HEK293 (cell line): ENCODE data around the gene SPTBN1.

Experiments
- CTCF ChIA-PET: fragments of 350-600 bp; formaldehyde crosslinking; extraction: SDS; loops from one replicate; lab custom pipeline; 2021; ENCODE audit warnings: antibody characterized with exemption; lab: Yijun Ruan, JAX
- POLR2A ChIA-PET: fragments of 300-600 bp; formaldehyde crosslinking; extraction: SDS; loops from one replicate; lab custom pipeline; 2020; ENCODE audit warnings: antibody characterized with exemption, inconsistent platforms; lab: Yijun Ruan, JAX
- H3K27ac ChIP-seq: fragments of 200-500 bp; sonication (Bioruptor generic); 2 replicates; pipeline ENCODE4 v1.5.1; 2014; ENCODE audit warnings: low read depth, low read length, control low read depth, inconsistent platforms; ENCODE audit errors: extremely low read depth
- H3K36me3 ChIP-seq, 2 experiments: fragments of 200-500 bp in 1 of 2; sonication (Bioruptor generic) in 1 of 2; 1 replicate in 1 of 2; 2 replicates in 1 of 2; pipeline ENCODE4 v1.5.1; 2014 to 2017; ENCODE audit warnings: inconsistent platforms in 2 of 2, low read length in 2 of 2; ENCODE audit not compliant: control insufficient read depth in 2 of 2, insufficient read depth in 1 of 2
- H3K4me1 ChIP-seq: fragments of 200-500 bp; sonication (Bioruptor generic); 2 replicates; pipeline ENCODE4 v1.5.1; 2014; ENCODE audit warnings: mild to moderate bottlenecking, low read length, inconsistent platforms; ENCODE audit not compliant: control insufficient read depth, insufficient read depth
- H3K4me3 ChIP-seq: 2 replicates; pipeline ENCODE4 v1.5.1; 2011; ENCODE audit warnings: low read depth, mild to moderate bottlenecking, control low read depth, low read length, moderate library complexity
- H3K9me3 ChIP-seq: fragments of 200-500 bp; sonication (Bioruptor generic); 2 replicates; pipeline ENCODE4 v1.5.1; 2014; ENCODE audit warnings: low read depth, low read length, inconsistent platforms; ENCODE audit not compliant: control insufficient read depth, insufficient read depth
- ATF2 ChIP-seq: fragments of 450-650 bp; formaldehyde crosslinking; IDR thresholded peaks from 2 replicates; pipeline ENCODE4 v1.5.1; 2016; ENCODE audit warnings: missing biosample characterization, missing genetic modification characterization, low read depth
- KLF10 ChIP-seq: fragments of 450-650 bp; IDR thresholded peaks from 2 replicates; pipeline ENCODE4 v1.5.1; 2018; ENCODE audit warnings: missing biosample characterization, mild to moderate bottlenecking, missing genetic modification characterization
- PATZ1 ChIP-seq: fragments of 450-650 bp; formaldehyde crosslinking; IDR thresholded peaks from 2 replicates; pipeline ENCODE4 v1.5.1; 2016; ENCODE audit warnings: missing biosample characterization, missing genetic modification characterization
- REST ChIP-seq: fragments of 450-650 bp; formaldehyde crosslinking; IDR thresholded peaks from 2 replicates; pipeline ENCODE4 v1.5.1; 2016; ENCODE audit warnings: missing biosample characterization, missing genetic modification characterization
- ZBTB11 ChIP-seq: fragments of 450-650 bp; formaldehyde crosslinking; conservative IDR thresholded peaks from 2 replicates; pipeline ENCODE4 v1.5.1; 2016; ENCODE audit warnings: low read depth, missing biosample characterization, missing genetic modification characterization
- ZBTB17 ChIP-seq: fragments of 450-650 bp; formaldehyde crosslinking; IDR thresholded peaks from 2 replicates; pipeline ENCODE4 v1.5.1; 2016; ENCODE audit warnings: missing biosample characterization, missing genetic modification characterization
- ZBTB20 ChIP-seq: fragments of 450-650 bp; formaldehyde crosslinking; IDR thresholded peaks from 2 replicates; pipeline ENCODE4 v1.5.1; 2016; ENCODE audit warnings: missing biosample characterization, missing genetic modification characterization
- ZBTB8A ChIP-seq: fragments of 450-650 bp; formaldehyde crosslinking; IDR thresholded peaks from 2 replicates; pipeline ENCODE4 v1.5.1; 2016; ENCODE audit warnings: missing biosample characterization, missing genetic modification characterization
- ZFP37 ChIP-seq: fragments of 450-650 bp; formaldehyde crosslinking; IDR thresholded peaks from 2 replicates; pipeline ENCODE4 v1.5.1; 2016; ENCODE audit warnings: missing biosample characterization, missing genetic modification characterization
- ZNF221 ChIP-seq: fragments of 450-650 bp; formaldehyde crosslinking; IDR thresholded peaks from 2 replicates; pipeline ENCODE4 v1.5.1; 2017; ENCODE audit warnings: missing biosample characterization, missing genetic modification characterization, borderline replicate concordance
- ZNF335 ChIP-seq: fragments of 450-650 bp; formaldehyde crosslinking; conservative IDR thresholded peaks from 2 replicates; pipeline ENCODE4 v1.5.1; 2016; ENCODE audit warnings: missing biosample characterization, missing genetic modification characterization
- ZNF394 ChIP-seq: fragments of 450-650 bp; formaldehyde crosslinking; IDR thresholded peaks from 2 replicates; pipeline ENCODE4 v1.5.1; 2016; ENCODE audit warnings: missing biosample characterization, missing genetic modification characterization, mild to moderate bottlenecking, moderate library complexity, borderline replicate concordance
- ZNF561 ChIP-seq: fragments of 450-650 bp; IDR thresholded peaks from 2 replicates; pipeline ENCODE4 v1.5.1; 2018; ENCODE audit warnings: missing biosample characterization, missing genetic modification characterization, borderline replicate concordance

The SPTBN1 gene

GRCh38 chr2:54558188-54559005, 102.3 kb downstream of the SPTBN1 start (continued):
- TF ChIP-seq PATZ1 (tag by site-specific recombination) (no peak), ZBTB20 (tag by site-specific recombination) (peak; percentile 71), KLF10 (tag by site-specific recombination) (peak; percentile 80), ATF2 (tag by site-specific recombination) (peak; percentile 54; the same call in 1 of the 2 replicates), ZBTB17 (tag by site-specific recombination) (peak; percentile 75), ZFP37 (tag by site-specific recombination) (0 out of 2 replicates have a peak, but pooled peaks have one; percentile 21), ZBTB11 (tag by site-specific recombination) (0 out of 2 replicates have a peak, but pooled peaks have one; percentile 11), ZNF394 (tag by site-specific recombination) (peak; percentile 13; the same call in 1 of the 2 replicates), ZNF335 (tag by site-specific recombination) (peak; percentile 81), ZNF561 (no peak), ZBTB8A (tag by site-specific recombination) (peak; percentile 63)
- TF ChIP-seq, all 188 proteins: peak for 19

DNA sequence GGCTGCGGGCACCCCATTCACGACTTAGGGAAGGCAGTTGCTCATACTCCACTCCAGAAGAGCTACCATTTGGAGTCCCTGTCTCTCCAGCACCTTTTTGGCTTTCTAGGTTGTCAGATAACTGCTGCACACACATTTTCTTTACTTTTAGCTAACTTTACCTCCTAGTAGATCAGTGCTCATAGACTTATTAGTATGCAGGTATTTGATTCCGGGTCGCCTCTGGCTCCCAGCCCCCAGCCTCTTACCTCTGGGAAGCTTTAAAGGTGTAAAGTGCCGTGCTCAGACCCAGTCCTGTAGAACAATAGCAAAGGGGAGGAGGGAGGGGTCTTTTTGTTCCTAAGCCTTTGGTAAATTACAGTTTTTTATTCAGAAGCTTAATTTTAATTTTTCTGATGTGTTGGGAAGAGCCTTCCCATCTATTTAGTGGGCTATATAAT, 102.9 kb downstream of the SPTBN1 start:
- Histone ChIP-seq H3K4me3 (peak overlapping the region; percentile 76), H3K36me3 (no peaks in the 10 kb centered on the region), H3K9me3 (no peaks in the 10 kb centered on the region), H3K4me1 (peaks cover 5% of the 10 kb centered on the region), H3K27ac (peak overlapping the region; percentile 96)
- ChIA-PET POLR2A (interaction anchor here (0.6 to 3.0 kb wide), 16 partner anchors 13 to 491 kb away, joined by 3 to 48 read pairs (median 4); partner anchors contain the start of gene RTN4), CTCF (interaction anchor here (1.2 to 3.0 kb wide), 2 partner anchors 36 to 452 kb away, joined by 3 to 24 read pairs; no protein-coding TSS in a partner anchor)
- TF ChIP-seq REST (no peak), ZNF221 (tag by site-specific recombination) (no peak)
